H9 (cell line): Measurements from ENCODE around the gene RALA. TPM values are rescaled to one million over a fixed set of nuclear protein-coding genes. Genes with fewer than 3 reads are reported as not detected.
A peak's percentile ranks its signal among the peaks of the same experiment; 100 is the strongest.

ENCODE experiments used
- DNase-seq: peaks from one replicate; pipeline ENCODE4 v3.0.0-alpha.2; 2017
- H2AFZ ChIP-seq: one replicate; pipeline ENCODE4 v1.6.1; 2013; ENCODE audit warnings: mild to moderate bottlenecking, low read length, control low read depth, moderate library complexity
- H2AK5ac ChIP-seq: 2 replicates; pipeline ENCODE4 v1.6.1; 2013; ENCODE audit warnings: low read length, control low read depth, mixed read lengths; ENCODE audit not compliant: insufficient read length
- H2BK120ac ChIP-seq: one replicate; pipeline ENCODE4 v1.6.1; 2013; ENCODE audit warnings: low read depth, mild to moderate bottlenecking, low read length, control low read depth, inconsistent platforms; ENCODE audit not compliant: poor library complexity, severe bottlenecking
- H2BK12ac ChIP-seq: 2 replicates; pipeline ENCODE4 v1.6.1; 2013; ENCODE audit warnings: low read length, control low read depth, mixed read lengths, low read depth; ENCODE audit not compliant: insufficient read length
- H2BK15ac ChIP-seq: 2 replicates; pipeline ENCODE4 v1.6.1; 2013; ENCODE audit warnings: low read depth, low read length, control low read depth
- H2BK20ac ChIP-seq: one replicate; pipeline ENCODE4 v1.6.1; 2013; ENCODE audit warnings: low read depth, mild to moderate bottlenecking, low read length, control low read depth, inconsistent platforms; ENCODE audit not compliant: poor library complexity, severe bottlenecking
- H2BK5ac ChIP-seq: 2 replicates; pipeline ENCODE4 v1.6.1; 2013; ENCODE audit warnings: low read length, control low read depth, mixed read lengths; ENCODE audit not compliant: insufficient read length
- H3K14ac ChIP-seq: 2 replicates; pipeline ENCODE4 v1.6.1; 2013; ENCODE audit warnings: low read length, control low read depth; ENCODE audit not compliant: insufficient read depth
- H3K18ac ChIP-seq: 2 replicates; pipeline ENCODE4 v1.6.1; 2013; ENCODE audit warnings: low read depth, mild to moderate bottlenecking, mixed read lengths, low read length, control low read depth; ENCODE audit not compliant: insufficient read length
- H3K23ac ChIP-seq: 2 replicates; pipeline ENCODE4 v1.6.1; 2013; ENCODE audit warnings: low read length, control low read depth, mixed read lengths, low read depth; ENCODE audit not compliant: insufficient read length
- H3K23me2 ChIP-seq: 2 replicates; pipeline ENCODE4 v1.6.1; 2013; ENCODE audit warnings: low read depth, mild to moderate bottlenecking, mixed read lengths, low read length, control low read depth; ENCODE audit not compliant: insufficient read length, poor library complexity, severe bottlenecking
- H3K27ac ChIP-seq: 2 replicates; pipeline ENCODE4 v1.5.1; 2013; ENCODE audit warnings: low read length, control low read depth, mixed read lengths, low read depth; ENCODE audit not compliant: insufficient read length
- H3K27me3 ChIP-seq: 2 replicates; pipeline ENCODE4 v1.6.1; 2013; ENCODE audit warnings: low read length, control low read depth, inconsistent platforms; ENCODE audit not compliant: insufficient read depth
- H3K4ac ChIP-seq: 2 replicates; pipeline ENCODE4 v1.6.1; 2013; ENCODE audit warnings: low read depth, mild to moderate bottlenecking, control low read depth, inconsistent platforms, low read length, moderate library complexity
- H3K4me1 ChIP-seq: 2 replicates; pipeline ENCODE4 v1.6.1; 2013; ENCODE audit warnings: low read length, control low read depth, inconsistent platforms; ENCODE audit not compliant: insufficient read depth
- H3K4me2 ChIP-seq: 2 replicates; pipeline ENCODE4 v1.6.1; 2013; ENCODE audit warnings: low read length, control low read depth, mixed read lengths; ENCODE audit not compliant: insufficient read length, insufficient read depth
- H3K56ac ChIP-seq: 2 replicates; pipeline ENCODE4 v1.6.1; 2013; ENCODE audit warnings: low read depth, mild to moderate bottlenecking, mixed read lengths, low read length, control low read depth; ENCODE audit not compliant: insufficient read length
- H3K79me1 ChIP-seq: 2 replicates; pipeline ENCODE4 v1.6.1; 2013; ENCODE audit warnings: low read depth, mild to moderate bottlenecking, moderate library complexity, low read length, control low read depth, inconsistent platforms; ENCODE audit not compliant: insufficient read depth, poor library complexity, severe bottlenecking
- H3K79me2 ChIP-seq: 2 replicates; pipeline ENCODE4 v1.6.1; 2013; ENCODE audit warnings: low read length, control low read depth, inconsistent platforms; ENCODE audit not compliant: insufficient read depth
- H3K9ac ChIP-seq: 2 replicates; pipeline ENCODE4 v1.6.1; 2013; ENCODE audit warnings: low read length, control low read depth, mixed read lengths; ENCODE audit not compliant: insufficient read length; ENCODE audit errors: extremely low read depth
- H3K9me3 ChIP-seq: one replicate; pipeline ENCODE4 v1.6.1; 2013; ENCODE audit warnings: low read depth, low read length, inconsistent platforms; ENCODE audit not compliant: control insufficient read depth
- H3T11ph ChIP-seq: one replicate; pipeline ENCODE4 v1.6.1; 2013; ENCODE audit warnings: mild to moderate bottlenecking, low read length, control low read depth, inconsistent platforms
- H4K20me1 ChIP-seq: one replicate; pipeline ENCODE4 v1.6.1; 2013; ENCODE audit not compliant: control insufficient read depth, insufficient read length, insufficient read depth
- H4K5ac ChIP-seq: 2 replicates; pipeline ENCODE4 v1.6.1; 2013; ENCODE audit warnings: low read depth, mild to moderate bottlenecking, mixed read lengths, low read length, control low read depth; ENCODE audit not compliant: insufficient read length
- H4K8ac ChIP-seq: replicated peaks from 2 replicates; pipeline ENCODE4 v1.6.1; 2013; ENCODE audit warnings: low read length, control low read depth, mixed read lengths, low read depth; ENCODE audit not compliant: insufficient read length
- H4K91ac ChIP-seq: 2 replicates; pipeline ENCODE4 v1.6.1; 2013; ENCODE audit warnings: low read depth, mild to moderate bottlenecking, moderate library complexity, mixed read lengths, low read length, control low read depth; ENCODE audit not compliant: insufficient read length
- H3K27ac Mint-ChIP-seq, 3 experiments: 2 replicates in 2 of 3; 3 replicates in 1 of 3; pipeline ENCODE4 v1.8.0; 2020 to 2021; ENCODE audit warnings: mixed read lengths in 3 of 3, mild to moderate bottlenecking in 1 of 3, moderate library complexity in 1 of 3
- H3K27me3 Mint-ChIP-seq: 2 replicates; pipeline ENCODE4 v1.8.0; 2021; ENCODE audit warnings: low read depth, mild to moderate bottlenecking, moderate library complexity, mixed read lengths
- H3K36me3 Mint-ChIP-seq, 3 experiments: 2 replicates in 2 of 3; 3 replicates in 1 of 3; pipeline ENCODE4 v1.8.0; 2020 to 2021; ENCODE audit warnings: low read depth in 3 of 3, mixed read lengths in 3 of 3; ENCODE audit not compliant: insufficient read depth in 1 of 3
- H3K4me1 Mint-ChIP-seq, 2 experiments: 2 replicates each; pipeline ENCODE4 v1.8.0; 2020; ENCODE audit warnings: mixed read lengths in 2 of 2
- H3K4me3 Mint-ChIP-seq, 2 experiments: 2 replicates in 1 of 2; 3 replicates in 1 of 2; pipeline ENCODE4 v1.8.0; 2020 to 2021; ENCODE audit warnings: mild to moderate bottlenecking in 2 of 2, mixed read lengths in 2 of 2, moderate library complexity in 1 of 2
- H3K9me3 Mint-ChIP-seq, 2 experiments: 2 replicates in 1 of 2; 3 replicates in 1 of 2; pipeline ENCODE4 v1.8.0; 2020; ENCODE audit warnings: mild to moderate bottlenecking in 2 of 2, mixed read lengths in 2 of 2, moderate library complexity in 1 of 2
- CTCF ChIP-seq: fragments of 200-600 bp; sonication (generic); conservative IDR thresholded peaks from 3 replicates; pipeline ENCODE4 v1.8.0; 2021; ENCODE audit warnings: antibody characterized with exemption, mild to moderate bottlenecking
- WGBS: extraction: QIAGEN DNeasy Blood & Tissue Kit; methylation state at CpG from one replicate; pipeline ENCODE4 v1.1.7; 2013; ENCODE audit warnings: missing lambda C conversion rate, low lambda C conversion rate, mixed read lengths; ENCODE audit not compliant: insufficient read length; ENCODE audit errors: extremely low coverage; 5-methylcytosine and 5-hydroxymethylcytosine counted together
- total RNA-seq: library from RNA; stranded (reverse); gene quantifications from 2 replicates; pipeline ENCODE4 v1.2.1, GENCODE V29; 2021

Gene RALA
- total RNA-seq, 1 experiment from 2014 or later: 57.5 TPM

GRCh38 chr7:39624935-39625694 is 1.7 kb downstream of the RALA start:
- H2AFZ ChIP-seq: no peak overlapping the region
- no peak overlapping the region for H2BK12ac ChIP-seq
- peaks cover under 1 to 9% (median 2%) of the 10 kb centered on the region in 3 experiments; a peak in 2 of 7 replicates for H3K36me3 Mint-ChIP-seq
- H3K79me1 ChIP-seq: peaks cover 13% of the 10 kb centered on the region
- no peak overlapping the region for H3K23ac ChIP-seq
- no peaks in the 10 kb centered on the region for H3K9me3 ChIP-seq
- peaks cover 48 to 49% of the 10 kb centered on the region in 2 experiments for H3K4me1 Mint-ChIP-seq
- no peak overlapping the region for H3K27ac ChIP-seq
- H3K56ac ChIP-seq: no peak overlapping the region
- no peak overlapping the region for H2BK15ac ChIP-seq
- no peak overlapping the region for H3K18ac ChIP-seq
- no peak for DNase-seq
- no peaks in the 10 kb centered on the region for H3K27me3 Mint-ChIP-seq
- no peak overlapping the region for H2BK120ac ChIP-seq
- H3K4me3 Mint-ChIP-seq: peak overlapping the region; percentile 88 to 93
- H3K9ac ChIP-seq: peak overlapping the region; percentile 49
- H4K91ac ChIP-seq: no peak overlapping the region
- no peak overlapping the region for H3K14ac ChIP-seq
- no peak overlapping the region for H4K5ac ChIP-seq
- no CpG with 5 or more reads among the region's 5 CpGs for WGBS
- peak overlapping the region; percentile 96 for H3K4me2 ChIP-seq
- no peaks in the 10 kb centered on the region for H3K9me3 Mint-ChIP-seq
- H2BK5ac ChIP-seq: no peak overlapping the region
- H2AK5ac ChIP-seq: no peak overlapping the region
- H3K4me1 ChIP-seq: peaks cover 2% of the 10 kb centered on the region; the same call in 1 of the 2 replicates
- peaks cover 10% of the 10 kb centered on the region for H3K23me2 ChIP-seq
- no peak overlapping the region for H2BK20ac ChIP-seq
- no peak overlapping the region for H4K8ac ChIP-seq
- peaks cover 24% of the 10 kb centered on the region for H3K79me2 ChIP-seq
- H3K27ac Mint-ChIP-seq: no peak overlapping the region
- no peak for TF ChIP-seq CTCF
- no peak overlapping the region for H3T11ph ChIP-seq
- H4K20me1 ChIP-seq: no peaks in the 10 kb centered on the region
- H3K4ac ChIP-seq: no peak overlapping the region
- H3K27me3 ChIP-seq: no peaks in the 10 kb centered on the region
